Kidney (tissue), 14 donors: ENCODE results near the gene ABI3BP. TPM values are rescaled to one million over a fixed set of nuclear protein-coding genes. Genes with fewer than 3 reads are reported as not detected.
A peak's percentile ranks its signal among the peaks of the same experiment; 100 is the strongest.

Source experiments
- DNase-seq, 5 donors: peaks; one replicate each; pipeline ENCODE4 v3.0.0-alpha.2; 2013 to 2020
- FAIRE-seq: peaks from 2 replicates; lab custom pipeline; 2012; peaks lifted over from hg19 to GRCh38; lab: Jason Lieb, UNC
- H3K27ac ChIP-seq, 2 donors: one replicate each; pipeline ENCODE4 v1.7.0; 2013; ENCODE audit warnings: low read depth in 2 of 2, low read length in 2 of 2, inconsistent platforms in 1 of 2
- H3K27me3 ChIP-seq: one replicate; pipeline ENCODE4 v1.7.1; 2013; ENCODE audit warnings: low read length, inconsistent platforms; ENCODE audit not compliant: control insufficient read depth, insufficient read depth
- H3K36me3 ChIP-seq, 3 donors: one replicate each; pipeline versions ENCODE4 v1.7.0 to v1.7.1; 2013; ENCODE audit warnings: low read length in 3 of 3, control low read depth in 1 of 3, inconsistent platforms in 1 of 3; ENCODE audit not compliant: insufficient read depth in 3 of 3, control insufficient read depth in 2 of 3
- H3K4me1 ChIP-seq, 3 donors: one replicate each; pipeline versions ENCODE4 v1.7.0 to v1.7.1; 2013; ENCODE audit warnings: low read length in 3 of 3, inconsistent platforms in 1 of 3, low read depth in 1 of 3; ENCODE audit not compliant: control insufficient read depth in 2 of 3, insufficient read depth in 2 of 3
- H3K4me3 ChIP-seq, 3 donors: one replicate each; pipeline versions ENCODE4 v1.7.0 to v1.8.1; 2013; ENCODE audit warnings: low read length in 3 of 3, control low read depth in 1 of 3, inconsistent platforms in 1 of 3
- H3K9ac ChIP-seq, 3 donors: one replicate each; pipeline versions ENCODE4 v1.7.0 to v1.7.1; 2013; ENCODE audit warnings: low read length in 3 of 3, control low read depth in 1 of 3, inconsistent platforms in 1 of 3
- H3K9me3 ChIP-seq, 3 donors: one replicate each; pipeline versions ENCODE4 v1.7.0 to v1.7.1; 2013; ENCODE audit warnings: low read length in 3 of 3, control low read depth in 1 of 3, inconsistent platforms in 1 of 3; ENCODE audit not compliant: control insufficient read depth in 2 of 3, insufficient read depth in 1 of 3
- CTCF ChIP-seq: IDR thresholded peaks from 3 replicates; pipeline ENCODE4 v1.5.1; 2012; ENCODE audit warnings: mild to moderate bottlenecking, moderate library complexity, borderline replicate concordance; ENCODE audit not compliant: insufficient read depth; ENCODE audit errors: extremely low read depth
- intact Hi-C: fragments of 100-400 bp; cut with DNase I; formaldehyde crosslinking; loops from one replicate; pipeline ENCODE4 v1.11.1; 2022
- polyA plus RNA-seq: library from polyadenylated mRNA; stranded (reverse); fragments of 350-450 nt; fragmentation: Illumina TruSeq; extraction: RNeasy Lipid Tissue Mini Kit (QIAGEN cat#74804); gene quantifications from one replicate; pipeline ENCODE4 v1.2.3, GENCODE V29; 2014; ENCODE audit warnings: low read depth, low replicate concordance; ENCODE audit not compliant: insufficient read depth
- total RNA-seq: library from RNA; stranded (reverse); fragmentation: NEBNext Ultra II Directional; extraction: Animal tissue kit (Norgen Biotek cat#: 25700); gene quantifications from one replicate; pipeline ENCODE4 v1.2.1, GENCODE V29; 2021
- donor health status: control.
- donor health status: control.
- donor health status: control.
- donor health status: control.
- donor health status: control.
- donor health status: DM: yes; HTN: yes; CAD: no.
- donor health status: Normal renal cell carcinoma (clear cell type).

Gene ABI3BP
- total and polyA plus RNA-seq, 2 donors from 2014 or later = 7.1 to 160 TPM

GRCh38 chr3:100810671-100811070 is 182.6 kb downstream of the ABI3BP start:
- Histone ChIP-seq H3K4me3 (no peak overlapping the region), H3K4me1 (no peaks in the 10 kb centered on the region), H3K27me3 (no peaks in the 10 kb centered on the region), H3K36me3 (no peaks in the 10 kb centered on the region), H3K27ac (no peak overlapping the region), H3K9me3 (no peaks in the 10 kb centered on the region), H3K9ac (no peak overlapping the region)
- intact Hi-C loops = no loop called here
- TF ChIP-seq CTCF = no peak
- DNase-seq (no peak), FAIRE-seq (no peak)

GRCh38 chr3:100804631-100805030 is 188.6 kb downstream of the ABI3BP start:
- H3K4me1 ChIP-seq = no peaks in the 10 kb centered on the region
- intact Hi-C loops = no loop called here
- no peaks in the 10 kb centered on the region for H3K36me3 ChIP-seq
- no peak overlapping the region for H3K4me3 ChIP-seq
- TF ChIP-seq CTCF = no peak
- DNase-seq = no peak
- no peak overlapping the region for H3K9ac ChIP-seq
- no peaks in the 10 kb centered on the region for H3K27me3 ChIP-seq
- no peaks in the 10 kb centered on the region for H3K9me3 ChIP-seq
- FAIRE-seq = no peak
- H3K27ac ChIP-seq = no peak overlapping the region

- no peak for TF ChIP-seq CTCF
- Histone ChIP-seq H3K4me3 (no peak overlapping the region), H3K27ac (no peak overlapping the region), H3K9me3 (no peaks in the 10 kb centered on the region), H3K4me1 (no peaks in the 10 kb centered on the region), H3K9ac (no peak overlapping the region), H3K36me3 (no peaks in the 10 kb centered on the region), H3K27me3 (no peaks in the 10 kb centered on the region)
- DNase-seq (no peak), FAIRE-seq (no peak)
- intact Hi-C loops = no loop called here
Observed at GRCh38 chr3:100803711-100804110, 189.5 kb downstream of the ABI3BP start.

GRCh38 chr3:100802126-100802525 is 191.1 kb downstream of the ABI3BP start:
- H3K27ac ChIP-seq = no peak overlapping the region
- no peak for FAIRE-seq
- TF ChIP-seq CTCF = no peak
- H3K9ac ChIP-seq = no peak overlapping the region
- peak overlapping the region in 1 of 3 donors; percentile 4 for H3K4me3 ChIP-seq
- DNase-seq = no peak
- H3K27me3 ChIP-seq = no peaks in the 10 kb centered on the region
- H3K9me3 ChIP-seq = no peaks in the 10 kb centered on the region
- intact Hi-C loops = no loop called here
- no peaks in the 10 kb centered on the region for H3K36me3 ChIP-seq
- no peaks in the 10 kb centered on the region for H3K4me1 ChIP-seq
